ENCODE results near the gene PXN. TPM values are rescaled to one million over a fixed set of nuclear protein-coding genes. Genes with fewer than 3 reads are reported as not detected.
A peak's percentile ranks its signal among the peaks of the same experiment; 100 is the strongest.

The PXN gene
- total RNA-seq, 2 donors from 2014 or later, result 34.7 to 76.7 TPM

DNA sequence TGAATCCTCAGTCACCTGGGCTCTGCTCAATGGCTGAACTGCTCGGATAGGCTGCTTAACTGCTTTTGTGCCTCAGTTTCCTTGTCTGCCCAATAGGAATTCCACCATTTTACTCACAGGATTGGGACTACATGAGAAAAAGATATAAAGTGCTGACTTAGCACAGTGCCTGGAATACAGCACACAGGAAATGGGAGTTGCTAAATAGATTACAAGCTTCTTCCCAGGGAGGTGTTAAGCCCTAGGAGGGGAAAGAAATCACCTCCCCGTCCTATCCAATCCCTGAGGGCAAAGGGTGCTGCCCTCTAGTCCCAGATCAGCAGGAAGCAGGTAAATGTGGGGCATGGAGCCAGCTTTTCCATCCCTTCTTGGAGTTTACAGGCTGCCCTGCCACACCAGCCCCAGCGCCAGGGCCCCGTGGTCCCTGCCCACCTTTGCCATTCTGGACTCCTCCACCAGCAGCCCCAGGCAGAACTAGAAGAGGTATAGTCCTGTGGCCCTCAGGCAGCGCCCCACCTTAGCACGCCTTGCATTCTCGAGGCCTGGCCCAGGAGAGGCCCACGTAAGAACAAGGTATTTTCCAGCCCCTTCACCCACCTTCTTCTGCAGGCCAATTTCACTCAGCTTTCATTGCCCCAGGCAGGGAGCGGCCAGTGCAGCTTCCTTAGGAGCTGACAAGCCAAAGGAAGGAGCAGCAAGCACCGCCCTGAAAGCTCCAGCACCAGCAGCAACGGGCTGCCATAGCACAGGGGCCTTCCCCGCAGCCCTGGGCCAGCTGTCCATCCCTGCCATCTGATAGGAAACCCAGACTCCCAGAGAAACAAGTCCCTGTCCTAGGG, 35.8 kb downstream of the PXN start:
- no peak for DNase-seq (ENCODE audit: low spot score)
- peak overlapping the region; percentile 91 to 99 for H3K27ac ChIP-seq
- H3K4me1 ChIP-seq, result peaks cover 0 to 100% of the 10 kb centered on the region in 2 donors
- no peak overlapping the region for H3K4me3 ChIP-seq
- no peaks in the 10 kb centered on the region for H3K27me3 ChIP-seq
- TF ChIP-seq, protein P1, sequence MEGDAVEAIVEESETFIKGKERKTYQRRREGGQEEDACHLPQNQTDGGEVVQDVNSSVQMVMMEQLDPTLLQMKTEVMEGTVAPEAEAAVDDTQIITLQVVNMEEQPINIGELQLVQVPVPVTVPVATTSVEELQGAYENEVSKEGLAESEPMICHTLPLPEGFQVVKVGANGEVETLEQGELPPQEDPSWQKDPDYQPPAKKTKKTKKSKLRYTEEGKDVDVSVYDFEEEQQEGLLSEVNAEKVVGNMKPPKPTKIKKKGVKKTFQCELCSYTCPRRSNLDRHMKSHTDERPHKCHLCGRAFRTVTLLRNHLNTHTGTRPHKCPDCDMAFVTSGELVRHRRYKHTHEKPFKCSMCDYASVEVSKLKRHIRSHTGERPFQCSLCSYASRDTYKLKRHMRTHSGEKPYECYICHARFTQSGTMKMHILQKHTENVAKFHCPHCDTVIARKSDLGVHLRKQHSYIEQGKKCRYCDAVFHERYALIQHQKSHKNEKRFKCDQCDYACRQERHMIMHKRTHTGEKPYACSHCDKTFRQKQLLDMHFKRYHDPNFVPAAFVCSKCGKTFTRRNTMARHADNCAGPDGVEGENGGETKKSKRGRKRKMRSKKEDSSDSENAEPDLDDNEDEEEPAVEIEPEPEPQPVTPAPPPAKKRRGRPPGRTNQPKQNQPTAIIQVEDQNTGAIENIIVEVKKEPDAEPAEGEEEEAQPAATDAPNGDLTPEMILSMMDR (IDR thresholded peaks at IDR 0.05), result no peak
- peaks cover 11% of the 10 kb centered on the region for H3K36me3 ChIP-seq
- H3K9me3 ChIP-seq, result no peaks in the 10 kb centered on the region

DNA sequence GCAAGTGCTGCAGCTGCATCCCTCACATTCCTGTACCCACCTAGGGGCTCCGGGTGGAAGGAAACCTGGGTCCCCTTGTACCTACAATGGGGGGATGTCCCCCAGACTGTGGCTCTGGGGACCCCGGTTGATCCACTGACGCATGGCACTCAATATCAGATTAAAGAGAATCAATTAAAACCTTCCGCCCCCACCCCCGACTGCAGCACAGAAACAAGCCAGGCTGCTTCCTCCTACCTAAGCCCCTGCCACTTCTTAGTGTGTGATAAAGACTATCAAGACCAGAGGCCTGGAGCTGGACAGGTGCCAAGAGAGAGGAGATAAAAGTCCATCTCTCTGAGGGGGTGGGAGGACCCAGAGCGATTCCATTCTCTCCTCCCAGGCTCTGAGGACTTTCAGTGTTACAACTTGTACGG, 36.5 kb downstream of the PXN start:
- Histone ChIP-seq H3K27ac (peak overlapping the region; percentile 91 to 99), H3K4me1 (peaks cover 0 to 100% of the 10 kb centered on the region in 2 donors), H3K36me3 (peaks cover 14% of the 10 kb centered on the region), H3K27me3 (no peaks in the 10 kb centered on the region), H3K4me3 (peak overlapping the region in 1 of 2 donors; percentile 15), H3K9me3 (no peaks in the 10 kb centered on the region)
- no peak for DNase-seq (ENCODE audit: low spot score)
- TF ChIP-seq, protein P1 (IDR thresholded peaks at IDR 0.05), result no peak

GRCh38 chr12:120228291-120229070, 37.0 kb downstream of the PXN start:
- Histone ChIP-seq H3K4me3 (peak overlapping the region in 1 of 2 donors; percentile 15), H3K9me3 (no peaks in the 10 kb centered on the region), H3K27me3 (no peaks in the 10 kb centered on the region), H3K27ac (peak overlapping the region; percentile 91 to 99), H3K36me3 (peaks cover 20% of the 10 kb centered on the region), H3K4me1 (peaks cover 0 to 94% of the 10 kb centered on the region in 2 donors)
- TF ChIP-seq, protein P1 (IDR thresholded peaks at IDR 0.05), result peak; percentile 75 to 95
- DNase-seq (ENCODE audit: low spot score), result peak; percentile 91

GRCh38 chr12:120228041-120228290, 37.6 kb downstream of the PXN start:
- no peaks in the 10 kb centered on the region for H3K27me3 ChIP-seq
- no peak for DNase-seq (ENCODE audit: low spot score)
- H3K27ac ChIP-seq, result peak overlapping the region in 1 of 2 donors; percentile 13
- H3K4me1 ChIP-seq, result peaks cover 0 to 89% of the 10 kb centered on the region in 2 donors
- H3K36me3 ChIP-seq, result peaks cover 23% of the 10 kb centered on the region
- H3K9me3 ChIP-seq, result no peaks in the 10 kb centered on the region
- TF ChIP-seq, protein P1 (IDR thresholded peaks at IDR 0.05), result no peak
- peak overlapping the region in 1 of 2 donors; percentile 15 for H3K4me3 ChIP-seq

- Histone ChIP-seq H3K4me1 (peaks cover 0 to 84% of the 10 kb centered on the region in 2 donors), H3K9me3 (no peaks in the 10 kb centered on the region), H3K4me3 (no peak overlapping the region), H3K36me3 (peaks cover 28% of the 10 kb centered on the region), H3K27ac (peak overlapping the region in 1 of 2 donors; percentile 13), H3K27me3 (no peaks in the 10 kb centered on the region)
- no peak for DNase-seq (ENCODE audit: low spot score)
- TF ChIP-seq, protein P1 (IDR thresholded peaks at IDR 0.05), result no peak
Measured at GRCh38 chr12:120227233-120228040, 38.1 kb downstream of the PXN start.

Measured in right atrium auricular region (tissue), 2 donors.